HPDE6-E6E7 (cell line): ENCODE data around the gene AKT3.
"Not testable (repeated sequence)": the region's sequence is repeated elsewhere in the genome, so short reads cannot be mapped to it uniquely, and the experiment has no call there.

ENCODE experiments used
- DNase-seq: peaks from one replicate; pipeline ENCODE4 v3.0.0; 2011; ENCODE audit warnings: missing footprints; ENCODE audit errors: extremely low spot score

AKT3 gene

DNA sequence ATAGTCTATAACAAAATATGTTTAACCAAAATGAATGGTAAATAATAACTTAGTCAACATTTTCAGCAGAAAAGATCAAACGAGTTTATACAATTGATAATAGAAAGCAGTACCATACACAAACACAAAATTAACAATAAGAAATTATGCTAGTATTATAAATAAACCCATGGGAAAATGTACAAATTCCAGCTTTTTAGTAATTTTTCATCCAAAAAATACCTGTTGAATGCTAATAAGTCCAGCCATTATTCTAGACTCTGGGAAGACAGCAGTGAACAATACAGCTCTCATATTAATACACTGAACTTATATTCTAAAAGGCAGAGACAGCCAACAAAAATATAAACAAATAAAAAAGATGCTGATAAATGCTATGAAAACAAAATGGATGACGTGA lies 66.3 kb downstream of the AKT3 start:
- DNase-seq = no peak

GRCh38 chr1:243772361-243773050 lies 77.5 kb downstream of the AKT3 start:
- not testable (repeated sequence) for DNase-seq

DNA sequence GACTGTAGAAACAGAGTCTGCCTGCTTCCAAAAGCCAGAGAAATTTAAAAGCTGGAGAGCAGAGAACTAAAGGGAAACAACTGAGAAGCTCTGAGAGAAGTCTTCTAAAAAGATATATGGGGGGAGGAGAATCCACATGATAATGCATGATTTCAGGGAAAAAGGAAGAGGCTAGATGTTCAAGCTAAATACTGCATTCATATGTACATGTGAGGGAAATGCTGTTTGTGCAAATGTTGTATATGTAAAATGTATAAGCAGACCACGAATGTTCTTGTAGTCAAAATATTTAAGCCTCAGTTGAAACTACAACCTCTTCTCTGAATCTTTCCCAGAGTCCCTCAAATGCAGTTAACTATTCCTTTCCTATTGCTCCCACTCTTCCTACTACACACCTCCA lies 79.2 kb downstream of the AKT3 start:
- DNase-seq = no peak

DNA sequence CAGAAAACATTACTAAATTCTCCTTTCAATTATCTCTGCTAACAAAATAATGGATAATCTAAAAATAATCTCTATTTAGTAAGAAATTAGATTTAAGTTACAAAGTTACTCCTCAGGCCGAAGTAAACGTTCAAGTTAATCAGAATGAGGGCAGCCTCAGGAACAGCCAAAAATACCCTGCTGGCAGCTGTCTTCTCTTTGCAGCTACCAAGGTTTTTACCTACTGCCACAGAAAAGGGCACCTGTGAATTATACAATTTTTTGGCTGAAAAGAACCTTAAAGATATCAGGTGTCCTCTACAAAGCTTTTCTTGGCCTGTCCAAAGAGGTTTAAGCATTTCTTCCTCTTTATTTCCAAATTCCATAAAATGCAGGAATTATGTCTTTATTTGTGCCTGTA lies 84.4 kb downstream of the AKT3 start:
- DNase-seq = no peak

GRCh38 chr1:243763806-243764205 lies 86.2 kb downstream of the AKT3 start:
- DNase-seq = no peak

GRCh38 chr1:243758647-243759046 lies 91.4 kb downstream of the AKT3 start:
- DNase-seq = no peak

DNA sequence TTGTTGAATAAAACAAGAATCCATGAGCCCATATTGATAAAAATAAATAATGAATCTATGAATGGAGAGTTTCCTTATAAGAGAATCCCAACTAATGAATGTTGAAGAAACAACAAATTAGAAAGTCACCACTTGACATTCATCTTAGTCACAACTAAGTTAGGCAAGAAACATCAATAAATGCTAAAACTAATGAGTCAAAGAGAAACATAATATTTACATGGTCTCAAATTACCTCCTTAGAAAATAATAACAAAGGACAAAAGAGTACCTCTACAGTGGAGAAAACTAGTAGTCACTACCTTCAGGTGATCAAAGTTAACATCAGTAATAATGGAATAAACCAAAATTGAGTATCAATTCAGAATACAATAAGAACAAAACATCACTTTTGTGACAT lies 93.5 kb downstream of the AKT3 start:
- no peak for DNase-seq

DNA sequence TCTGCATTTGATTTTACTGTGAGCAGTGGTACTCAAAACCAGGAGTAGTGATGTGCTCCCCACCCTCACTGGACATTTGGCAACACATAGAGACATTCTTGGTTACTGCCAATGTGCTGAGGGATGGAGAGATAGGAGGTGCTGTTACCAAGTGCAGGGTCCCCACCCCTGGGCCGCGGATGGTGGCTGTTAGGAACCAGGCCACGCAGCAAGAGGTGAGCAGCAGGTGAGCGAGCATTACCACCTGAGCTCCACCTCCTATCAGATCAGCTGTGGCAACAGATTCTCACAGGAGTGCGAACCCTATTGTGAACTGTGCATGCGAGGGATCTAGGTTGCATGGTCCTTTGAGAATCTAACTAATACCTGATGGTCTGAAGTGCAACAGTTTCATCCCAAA lies 95.7 kb downstream of the AKT3 start:
- DNase-seq = no peak

GRCh38 chr1:243751506-243751905 lies 98.5 kb downstream of the AKT3 start:
- DNase-seq = no peak

DNA sequence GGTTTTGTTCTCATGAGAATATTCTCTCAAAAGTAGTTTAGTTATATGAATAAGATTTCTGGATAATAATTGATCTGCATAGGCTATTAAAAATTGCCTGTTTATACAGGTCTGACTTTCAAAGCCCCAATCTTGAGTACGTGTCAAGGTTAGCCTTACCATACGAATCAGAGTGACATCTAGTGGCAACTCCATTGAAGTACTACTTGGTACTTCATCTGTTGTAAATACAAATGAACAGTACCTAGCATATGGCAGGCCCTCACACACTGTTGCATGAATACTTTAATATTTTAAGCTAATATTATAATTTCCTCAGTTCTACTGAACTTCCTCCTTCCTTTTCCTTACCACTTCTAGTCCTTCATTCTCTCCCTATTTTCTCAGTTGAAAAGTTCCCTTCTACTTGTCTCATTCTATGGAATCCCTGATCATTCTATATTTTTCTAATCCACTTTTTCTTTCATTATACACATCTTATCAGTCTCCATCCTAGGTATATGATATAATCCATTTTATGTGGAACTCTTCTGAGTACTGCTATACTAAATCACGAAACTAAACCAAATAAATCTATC lies 101.2 kb downstream of the AKT3 start:
- peak; percentile 45 for DNase-seq

DNA sequence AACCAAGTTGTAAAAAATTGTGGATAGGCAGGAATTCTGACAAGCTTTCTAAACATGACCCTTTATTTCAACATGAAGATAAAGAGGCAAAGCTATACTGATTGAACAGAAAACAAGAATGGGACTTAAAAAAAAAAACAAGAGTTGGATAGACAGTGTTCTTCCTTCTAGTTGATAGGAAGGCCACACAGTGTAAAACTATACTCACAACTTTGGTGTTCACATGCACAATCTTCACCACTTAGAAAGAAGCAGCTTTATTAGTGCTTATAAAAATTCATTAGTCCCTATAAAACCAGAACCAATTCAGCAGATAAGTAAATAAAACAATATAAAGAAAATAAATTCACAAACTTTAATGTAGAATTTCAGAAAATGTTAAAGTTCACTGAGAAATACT lies 101.8 kb downstream of the AKT3 start:
- DNase-seq = no peak

DNA sequence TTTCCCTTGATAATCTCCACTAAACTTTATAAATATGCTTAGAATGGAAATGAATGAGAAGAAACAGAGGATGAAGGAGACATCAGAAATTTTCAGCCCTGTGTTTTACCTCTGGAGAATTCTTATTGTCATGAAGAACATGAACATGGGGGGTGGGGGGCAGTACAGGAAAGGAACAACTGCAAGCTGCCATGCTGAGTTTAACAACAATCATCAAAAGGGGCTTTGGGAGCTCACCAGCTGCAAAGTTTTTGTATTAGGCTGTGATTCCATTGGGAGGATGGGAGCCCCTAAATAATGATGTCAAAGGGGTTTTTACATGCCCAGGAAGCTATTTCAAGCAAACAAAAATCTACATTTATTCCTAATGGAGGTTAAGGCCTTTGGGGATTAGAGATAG lies 103.3 kb downstream of the AKT3 start:
- DNase-seq = no peak

DNA sequence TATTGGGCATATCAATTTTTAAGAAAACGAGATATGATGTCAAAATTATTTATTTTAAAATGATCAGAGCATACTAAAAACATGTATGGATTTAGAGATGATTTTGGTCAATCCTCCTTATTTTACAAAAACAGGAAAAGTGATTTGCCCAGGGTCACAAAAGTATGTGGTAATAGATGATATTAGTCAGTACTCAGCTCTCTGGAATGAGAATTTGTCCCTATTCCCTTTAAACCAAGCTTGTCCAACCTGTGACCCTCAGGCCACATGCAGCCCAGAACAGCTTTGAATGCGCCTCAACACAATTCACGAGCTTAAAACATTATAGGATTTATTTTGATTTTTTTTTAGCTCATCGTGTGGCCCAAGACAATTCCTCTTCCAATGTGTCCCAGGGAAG lies 104.7 kb downstream of the AKT3 start:
- DNase-seq = no peak

DNA sequence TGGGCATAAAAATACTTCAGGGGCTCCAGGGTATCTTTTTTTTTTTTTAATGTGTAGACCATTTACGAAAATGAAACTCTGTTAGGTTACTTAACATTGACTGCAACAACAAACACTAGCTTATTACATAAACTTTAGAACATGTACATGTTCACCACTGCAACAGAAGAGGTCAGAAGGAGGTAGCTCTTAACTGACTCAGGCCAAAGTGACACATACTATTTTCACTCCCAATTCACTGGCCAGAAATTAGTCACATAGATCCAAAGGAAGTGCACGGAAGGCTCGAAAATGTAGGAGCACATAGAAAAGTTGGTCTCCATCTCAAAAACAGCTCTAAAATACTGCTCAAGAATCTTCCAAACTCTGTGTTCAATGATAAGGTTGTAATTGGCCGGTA lies 107.2 kb downstream of the AKT3 start:
- DNase-seq = no peak

- DNase-seq = no peak
Measured at GRCh38 chr1:243740255-243740999, 109.6 kb downstream of the AKT3 start.

GRCh38 chr1:243739335-243740003 lies 110.6 kb downstream of the AKT3 start:
- no peak for DNase-seq

- no peak for DNase-seq
Measured at GRCh38 chr1:243738020-243738419, 112.0 kb downstream of the AKT3 start.

- DNase-seq = no peak
Measured at GRCh38 chr1:243735457-243735856, 114.6 kb downstream of the AKT3 start.

GRCh38 chr1:243734308-243734695 lies 115.7 kb downstream of the AKT3 start:
- DNase-seq = no peak

- no peak for DNase-seq
Measured at GRCh38 chr1:243733670-243734307, 116.3 kb downstream of the AKT3 start.

DNA sequence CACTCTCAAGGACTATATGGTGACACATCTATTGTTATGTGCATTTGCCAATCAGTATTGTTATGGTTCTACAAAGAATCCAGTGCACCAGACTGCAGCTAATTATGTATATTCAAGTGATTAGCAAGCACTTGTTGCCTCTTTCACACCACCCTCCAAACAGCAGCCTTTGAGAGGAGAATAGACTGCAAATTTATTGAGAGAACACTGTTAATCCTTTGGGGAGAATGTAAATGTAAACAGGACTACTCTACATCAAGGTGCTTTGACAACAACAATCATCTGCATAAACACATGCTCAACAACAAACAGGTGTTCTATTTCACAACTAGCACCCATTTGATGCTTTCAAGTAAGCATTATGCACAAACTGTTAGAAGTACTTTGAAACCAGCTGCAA lies 117.4 kb downstream of the AKT3 start:
- no peak for DNase-seq

GRCh38 chr1:243731974-243732625 lies 117.9 kb downstream of the AKT3 start:
- no peak for DNase-seq
